Measurements from ENCODE around the gene CHRD.
A peak's percentile ranks its signal among the peaks of the same experiment; 100 is the strongest.

The CHRD gene

DNA sequence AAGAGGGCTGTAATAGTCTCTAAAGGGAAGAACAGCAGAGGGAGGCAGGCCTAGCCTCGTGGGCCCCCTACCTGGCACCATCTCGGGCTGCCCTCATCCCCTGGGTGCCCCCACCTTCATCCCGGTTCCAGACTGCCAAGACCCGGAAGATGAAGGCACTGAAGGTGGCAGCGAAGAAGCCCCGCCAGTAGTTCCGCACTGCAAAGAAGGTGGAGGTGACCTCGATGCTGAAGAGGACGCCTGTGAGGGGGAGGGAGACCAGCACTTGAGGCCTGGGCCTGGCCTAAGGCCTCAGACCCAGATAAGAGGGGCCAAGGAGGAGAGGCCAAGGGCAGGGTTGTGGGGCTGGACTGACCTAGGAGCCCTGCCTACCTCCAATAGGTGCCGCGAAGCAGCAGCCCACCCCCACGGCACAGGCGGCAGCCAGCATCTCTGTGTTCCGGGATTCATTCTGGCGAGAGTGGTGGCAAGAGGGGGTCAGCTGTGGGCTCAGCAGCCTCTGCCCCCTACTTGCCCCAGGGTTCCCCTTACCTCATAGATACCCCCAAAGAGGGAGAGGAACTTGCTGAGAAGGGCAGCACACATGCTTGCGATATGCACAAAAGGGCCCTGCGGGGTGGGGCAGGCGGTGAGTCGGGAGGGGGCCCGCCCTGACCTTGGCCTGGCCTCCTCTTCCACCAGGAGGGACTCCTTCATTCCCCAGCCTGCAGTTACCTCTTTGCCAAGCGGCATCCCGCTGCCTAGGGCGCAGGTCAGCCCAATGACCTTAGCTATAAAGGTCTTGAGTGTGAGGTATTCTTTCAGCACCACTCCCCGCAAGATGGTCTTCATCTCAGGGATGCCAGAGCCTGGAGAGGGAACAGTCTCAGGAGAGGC lies 22.4 kb upstream of the CHRD start:
- no peak for DNase-seq (ENCODE audit: low spot score)
- TF ChIP-seq, protein P1, sequence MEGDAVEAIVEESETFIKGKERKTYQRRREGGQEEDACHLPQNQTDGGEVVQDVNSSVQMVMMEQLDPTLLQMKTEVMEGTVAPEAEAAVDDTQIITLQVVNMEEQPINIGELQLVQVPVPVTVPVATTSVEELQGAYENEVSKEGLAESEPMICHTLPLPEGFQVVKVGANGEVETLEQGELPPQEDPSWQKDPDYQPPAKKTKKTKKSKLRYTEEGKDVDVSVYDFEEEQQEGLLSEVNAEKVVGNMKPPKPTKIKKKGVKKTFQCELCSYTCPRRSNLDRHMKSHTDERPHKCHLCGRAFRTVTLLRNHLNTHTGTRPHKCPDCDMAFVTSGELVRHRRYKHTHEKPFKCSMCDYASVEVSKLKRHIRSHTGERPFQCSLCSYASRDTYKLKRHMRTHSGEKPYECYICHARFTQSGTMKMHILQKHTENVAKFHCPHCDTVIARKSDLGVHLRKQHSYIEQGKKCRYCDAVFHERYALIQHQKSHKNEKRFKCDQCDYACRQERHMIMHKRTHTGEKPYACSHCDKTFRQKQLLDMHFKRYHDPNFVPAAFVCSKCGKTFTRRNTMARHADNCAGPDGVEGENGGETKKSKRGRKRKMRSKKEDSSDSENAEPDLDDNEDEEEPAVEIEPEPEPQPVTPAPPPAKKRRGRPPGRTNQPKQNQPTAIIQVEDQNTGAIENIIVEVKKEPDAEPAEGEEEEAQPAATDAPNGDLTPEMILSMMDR (conservative IDR thresholded peaks at IDR 0.05; ENCODE audit: low read depth), result no peak
- POLR2A ChIA-PET (ENCODE audit: low non-redundant PET), result no interaction called here
- H3K27ac ChIP-seq, result no peak overlapping the region
- CTCF ChIA-PET, result interaction anchor here (1.1 kb wide), 1 partner anchor 19 kb away, joined by 4 read pairs; no protein-coding TSS in a partner anchor

DNA sequence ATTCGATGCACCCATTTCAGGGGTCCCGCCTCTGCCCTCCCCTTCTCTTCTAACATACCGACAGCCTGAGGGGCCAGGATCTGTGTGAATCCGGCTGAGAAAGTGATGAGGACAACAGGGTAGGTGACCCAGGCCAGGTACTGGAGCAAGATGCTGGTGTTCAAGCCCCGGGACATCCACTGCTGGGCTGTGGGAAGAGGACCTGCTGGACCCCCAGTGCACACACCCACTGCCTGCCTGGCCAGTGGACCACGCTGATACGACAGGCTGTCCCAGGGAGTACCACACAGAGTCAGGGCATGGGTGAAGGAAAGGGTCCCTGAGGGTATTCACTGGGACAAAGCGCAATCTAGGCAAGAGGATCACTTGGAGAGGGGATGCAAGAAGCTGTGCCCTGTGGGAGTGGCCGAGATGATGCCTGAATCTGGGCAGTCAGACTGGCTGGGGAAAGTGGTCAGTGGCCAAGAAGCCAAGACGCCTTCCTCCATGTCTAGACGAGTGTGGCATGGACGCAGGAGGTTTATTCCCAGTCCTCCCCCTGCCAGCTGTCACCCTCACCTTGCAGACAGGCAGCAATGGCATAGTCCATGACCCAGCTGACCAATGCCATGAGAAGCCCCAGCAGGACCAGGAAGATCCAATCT lies 21.6 kb upstream of the CHRD start:
- POLR2A ChIA-PET (ENCODE audit: low non-redundant PET), result interaction anchor here (0.6 kb wide), 1 partner anchor 15 kb away, joined by 7 read pairs; no protein-coding TSS in a partner anchor
- DNase-seq (ENCODE audit: low spot score), result no peak
- TF ChIP-seq, protein P1 (conservative IDR thresholded peaks at IDR 0.05; ENCODE audit: low read depth), result no peak
- H3K27ac ChIP-seq, result no peak overlapping the region
- CTCF ChIA-PET, result interaction anchor here (1.1 kb wide), 1 partner anchor 20 kb away, joined by 4 read pairs; no protein-coding TSS in a partner anchor

DNA sequence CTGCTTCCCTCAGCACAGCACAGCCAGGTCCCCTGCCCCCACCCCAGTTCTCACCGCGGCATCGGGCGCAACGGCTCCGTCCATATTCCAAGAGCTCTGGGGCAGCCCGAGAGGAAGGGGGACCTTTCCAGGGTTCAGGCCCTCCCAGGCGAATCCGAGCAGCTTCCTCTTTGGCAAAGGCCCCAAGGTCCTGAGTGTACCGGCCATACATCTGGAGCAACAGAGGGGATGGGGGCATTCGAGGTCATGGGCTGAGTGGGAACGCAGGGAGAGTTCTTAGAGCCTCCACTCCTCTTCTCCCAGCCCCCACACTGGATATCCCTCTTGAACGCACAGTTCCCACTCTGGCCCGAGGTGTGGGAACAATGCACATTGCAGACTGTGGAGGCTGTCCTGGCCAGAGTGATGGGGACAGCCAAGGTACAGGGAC lies 20.9 kb upstream of the CHRD start:
- H3K27ac ChIP-seq, result peak overlapping the region; percentile 21; the same call in 1 of the 2 replicates
- CTCF ChIA-PET, result interaction anchor here (0.6 to 1.1 kb wide), 2 partner anchors 20 to 21 kb away, joined by 3 to 4 read pairs; no protein-coding TSS in a partner anchor
- TF ChIP-seq, protein P1 (conservative IDR thresholded peaks at IDR 0.05; ENCODE audit: low read depth), result no peak

DNA sequence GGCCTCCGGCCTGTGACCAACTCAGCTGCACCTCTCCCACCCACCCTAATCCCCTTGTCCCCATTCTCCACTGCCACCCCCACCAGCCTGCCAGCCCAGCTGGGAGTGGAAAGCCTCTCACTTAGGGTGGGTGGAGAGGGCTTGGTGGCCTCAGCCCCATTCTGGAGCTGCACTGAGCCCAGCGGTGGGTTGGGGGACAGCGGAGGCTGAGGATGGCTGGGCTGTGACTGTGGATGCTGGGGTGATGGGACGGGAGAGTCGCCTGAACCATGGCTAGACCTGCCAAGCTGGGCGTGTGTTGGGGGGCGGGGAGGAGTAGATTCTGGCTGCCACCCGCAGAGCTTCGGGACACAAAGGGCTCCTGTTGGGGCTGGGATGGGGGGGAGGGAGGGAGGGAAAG lies 20.2 kb upstream of the CHRD start:
- TF ChIP-seq, protein P1 (conservative IDR thresholded peaks at IDR 0.05; ENCODE audit: low read depth), result no peak
- POLR2A ChIA-PET (ENCODE audit: low non-redundant PET), result interaction anchor here (0.5 kb wide), 1 partner anchor 151 kb away, joined by 5 read pairs; no protein-coding TSS in a partner anchor
- H3K27ac ChIP-seq, result peak overlapping the region; percentile 21; the same call in 1 of the 2 replicates
- DNase-seq (ENCODE audit: low spot score), result no peak
- CTCF ChIA-PET, result interaction anchor here (0.6 kb wide), 1 partner anchor 22 kb away, joined by 3 read pairs; no protein-coding TSS in a partner anchor

More for the DNA sequence above, 20.9 kb upstream of the CHRD start:
- POLR2A ChIA-PET (ENCODE audit: low non-redundant PET), result interaction anchor here (0.6 kb wide), 1 partner anchor 16 kb away, joined by 7 read pairs; no protein-coding TSS in a partner anchor
- no peak for DNase-seq (ENCODE audit: low spot score)

DNA sequence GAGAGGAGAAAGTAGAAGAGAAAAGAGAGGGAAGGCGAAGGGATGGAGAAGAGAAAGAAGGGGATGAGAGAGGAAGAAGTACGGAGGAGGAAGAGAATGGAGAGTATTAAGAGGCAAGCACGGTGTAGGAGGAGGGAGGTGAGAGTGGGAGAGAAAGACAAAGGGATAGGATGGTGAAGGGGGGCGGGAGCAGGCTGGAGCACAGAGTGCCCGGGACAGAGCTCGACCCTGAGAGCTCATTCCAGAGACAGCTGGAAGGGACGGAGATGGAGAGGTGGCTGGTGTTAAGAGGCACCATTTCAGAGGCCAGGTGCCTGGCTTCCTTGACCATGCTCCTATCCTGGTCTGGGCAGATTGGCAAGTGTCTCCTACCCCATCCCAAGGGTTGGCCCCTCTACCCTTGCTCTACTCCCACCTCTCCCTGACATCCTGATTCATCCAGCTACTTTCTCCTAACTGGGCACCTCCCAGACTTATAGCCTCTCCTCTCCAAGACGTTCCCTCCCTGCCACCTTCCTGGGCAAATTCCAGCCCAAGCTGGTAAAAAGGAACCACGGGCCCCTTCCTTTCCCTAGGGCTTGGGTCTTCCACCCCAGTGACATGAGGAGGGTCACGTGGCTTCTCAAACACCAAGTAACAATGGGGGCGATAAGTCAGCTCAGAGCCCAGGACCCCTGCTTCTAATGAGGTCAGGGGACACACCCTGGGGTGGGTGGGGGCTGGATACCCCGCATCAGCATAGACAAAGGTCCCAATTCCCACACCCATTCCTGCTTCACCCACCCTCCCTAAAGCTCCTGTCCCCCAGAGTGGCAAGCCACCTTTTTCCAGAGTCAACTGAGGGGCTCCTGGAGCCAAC lies 19.6 kb upstream of the CHRD start:
- H3K27ac ChIP-seq, result peak overlapping the region; percentile 99

More for the DNA sequence above, 19.6 kb upstream of the CHRD start:
- TF ChIP-seq, protein P1 (conservative IDR thresholded peaks at IDR 0.05; ENCODE audit: low read depth), result no peak
- ChIA-PET CTCF (interaction anchor here (0.9 kb wide), 1 partner anchor 14 kb away, joined by 3 read pairs; no protein-coding TSS in a partner anchor), POLR2A (ENCODE audit: low non-redundant PET) (interaction anchor here (0.5 kb wide), 1 partner anchor 152 kb away, joined by 5 read pairs; no protein-coding TSS in a partner anchor)
- DNase-seq (ENCODE audit: low spot score), result no peak

All from RWPE1 (cell line).